Heart right ventricle (tissue), 16 donors: ENCODE data around the gene FAM20B. TPM values are rescaled to one million over a fixed set of nuclear protein-coding genes. Genes with fewer than 3 reads are reported as not detected.

Experiments used
- ATAC-seq, 8 donors: fragments of 200-7000 bp; cut with Tn5 transposase; one replicate each; pipeline ENCODE4 v1.9.1; 2020; ENCODE audit warnings: mild to moderate bottlenecking in 8 of 8, moderate library complexity in 8 of 8, moderate number of reproducible peaks in 1 of 8
- DNase-seq, 2 donors: peaks; one replicate each; pipeline ENCODE4 v3.0.0-alpha.2; 2020
- H3K27ac ChIP-seq, 10 donors: fragments of 200-600 bp; sonication (generic) in 2 of 10; one replicate each; pipeline versions ENCODE4 v1.5.0 to v1.8.0; 2020 to 2022; ENCODE audit warnings: mild to moderate bottlenecking in 3 of 10
- H3K27me3 ChIP-seq, 7 donors: fragments of 200-600 bp; one replicate each; pipeline ENCODE4 v1.8.0; 2021 to 2022; ENCODE audit warnings: mild to moderate bottlenecking in 2 of 7
- H3K36me3 ChIP-seq, 9 donors: fragments of 200-600 bp; sonication (generic) in 1 of 9; one replicate each; pipeline versions ENCODE4 v1.5.0 to v1.8.0; 2020 to 2022; ENCODE audit warnings: mild to moderate bottlenecking in 2 of 9
- H3K4me1 ChIP-seq, 9 donors: fragments of 200-600 bp; sonication (generic) in 1 of 9; one replicate each; pipeline versions ENCODE4 v1.5.0 to v1.8.0; 2020 to 2022; ENCODE audit warnings: mild to moderate bottlenecking in 4 of 9
- H3K4me3 ChIP-seq, 10 donors: fragments of 200-600 bp; sonication (generic) in 2 of 10; one replicate each; pipeline versions ENCODE4 v1.5.0 to v1.8.0; 2020 to 2022; ENCODE audit warnings: mild to moderate bottlenecking in 7 of 10, moderate library complexity in 2 of 10
- H3K9me3 ChIP-seq, 11 donors: fragments of 200-600 bp in 10 of 11; sonication (generic) in 2 of 11; one replicate each; pipeline versions ENCODE4 v1.5.0 to v1.8.0; 2013 to 2022; ENCODE audit warnings: mild to moderate bottlenecking in 2 of 11, control low read depth in 1 of 11, moderate library complexity in 1 of 11
- WGBS, 2 donors: extraction: QIAGEN DNeasy Blood & Tissue Kit; methylation state at CpG; one replicate each; pipeline ENCODE4 v1.1.7; 2013; ENCODE audit warnings: inconsistent platforms in 1 of 2; 5-methylcytosine and 5-hydroxymethylcytosine counted together
- intact Hi-C, 10 donors: fragments of 100-400 bp; cut with DNase I; formaldehyde crosslinking; loops; one replicate each; pipeline versions ENCODE4 v1.11.1 to v1.14.2; 2022
- polyA plus RNA-seq, 2 donors: library from polyadenylated mRNA; stranded (reverse); fragments of 200-250 nt; gene quantifications; one replicate each; pipeline ENCODE4 v1.2.3, GENCODE V29; 2013
- total RNA-seq, 10 donors: library from RNA; stranded (reverse); fragmentation: NEBNext Ultra II Directional in 3 of 10; extraction: Animal tissue kit (Norgen Biotek cat#: 25700) in 3 of 10; gene quantifications; one replicate each; pipeline versions ENCODE4 v1.2.1 to v1.2.4, GENCODE V29; 2021 to 2023
- TF ChIP-seq, protein P1 (sequence below), 9 donors: fragments of 200-600 bp; sonication (generic) in 2 of 9; IDR thresholded peaks; one replicate each; pipeline versions ENCODE4 v1.5.0 to v1.8.0; 2021 to 2022; ENCODE audit warnings: antibody characterized with exemption in 9 of 9, mild to moderate bottlenecking in 5 of 9, moderate library complexity in 1 of 9
- donor health status: Arrhythmogenic right ventricular cardiomyopathy.
- donor health status: ischemic (EF 13 %, LVEDD 7.1; RV severe dilation, severe dysfunction).
- donor health status: healthy with polysubstance abuse.
- donor health status: DM: no; HTN: yes; CAD: no.
- donor health status: DM: no; HTN: no; CAD: no.
- donor health status: ischemic (EF 25% LVEDD 6.9; RV normal size, moderate dysfunction).
- donor health status: ischemic (EF 25% LVEDD 5.7; RV mildly dilated, moderate dysfunction).
- donor health status: healthy.
- donor health status: DM: yes; HTN: yes; CAD: no.
- donor health status: Ischemic cardiomyopathy.
- donor health status: ischemic (EF 35%, LVEDD 5.7; RV mildly dilated, moderate dysfunction).
- donor health status: nonischemic (EF 11% LVEDD 7.7; RV severe dilation, severe dysfunction).
- donor health status: DM: yes; HTN: yes; CAD: no.
- donor health status: PGD.
- donor health status: ischemic (EF 29% LVEDD 5.4; RV normal size, mild dysfunction).
- donor health status: nonischemic (EF 23%, LVEDD 6.1; RV moderate dilation, normal function).

Gene FAM20B
- total and polyA plus RNA-seq, 12 donors, result 11.9 to 63.4 (median 50.3) TPM

- intact Hi-C loops, result no loop called here
- Histone ChIP-seq H3K27ac (no peak overlapping the region), H3K4me1 (peaks cover 0 to 11% (median 0%) of the 10 kb centered on the region in 9 donors), H3K27me3 (no peaks in the 10 kb centered on the region), H3K9me3 (peaks cover 0 to 8% (median 0%) of the 10 kb centered on the region in 11 donors), H3K36me3 (peaks cover 0 to 57% (median 13%) of the 10 kb centered on the region in 9 donors), H3K4me3 (no peak overlapping the region)
- 91 to 92% methylated on average over 2 of the region's 2 CpGs for WGBS, 2 donors
- no peak for ATAC-seq
- DNase-seq, result no peak
- TF ChIP-seq, protein P1, sequence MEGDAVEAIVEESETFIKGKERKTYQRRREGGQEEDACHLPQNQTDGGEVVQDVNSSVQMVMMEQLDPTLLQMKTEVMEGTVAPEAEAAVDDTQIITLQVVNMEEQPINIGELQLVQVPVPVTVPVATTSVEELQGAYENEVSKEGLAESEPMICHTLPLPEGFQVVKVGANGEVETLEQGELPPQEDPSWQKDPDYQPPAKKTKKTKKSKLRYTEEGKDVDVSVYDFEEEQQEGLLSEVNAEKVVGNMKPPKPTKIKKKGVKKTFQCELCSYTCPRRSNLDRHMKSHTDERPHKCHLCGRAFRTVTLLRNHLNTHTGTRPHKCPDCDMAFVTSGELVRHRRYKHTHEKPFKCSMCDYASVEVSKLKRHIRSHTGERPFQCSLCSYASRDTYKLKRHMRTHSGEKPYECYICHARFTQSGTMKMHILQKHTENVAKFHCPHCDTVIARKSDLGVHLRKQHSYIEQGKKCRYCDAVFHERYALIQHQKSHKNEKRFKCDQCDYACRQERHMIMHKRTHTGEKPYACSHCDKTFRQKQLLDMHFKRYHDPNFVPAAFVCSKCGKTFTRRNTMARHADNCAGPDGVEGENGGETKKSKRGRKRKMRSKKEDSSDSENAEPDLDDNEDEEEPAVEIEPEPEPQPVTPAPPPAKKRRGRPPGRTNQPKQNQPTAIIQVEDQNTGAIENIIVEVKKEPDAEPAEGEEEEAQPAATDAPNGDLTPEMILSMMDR (IDR thresholded peaks at IDR 0.05), result no peak
Observed at GRCh38 chr1:179053486-179053885, 27.8 kb downstream of the FAM20B start.

DNA sequence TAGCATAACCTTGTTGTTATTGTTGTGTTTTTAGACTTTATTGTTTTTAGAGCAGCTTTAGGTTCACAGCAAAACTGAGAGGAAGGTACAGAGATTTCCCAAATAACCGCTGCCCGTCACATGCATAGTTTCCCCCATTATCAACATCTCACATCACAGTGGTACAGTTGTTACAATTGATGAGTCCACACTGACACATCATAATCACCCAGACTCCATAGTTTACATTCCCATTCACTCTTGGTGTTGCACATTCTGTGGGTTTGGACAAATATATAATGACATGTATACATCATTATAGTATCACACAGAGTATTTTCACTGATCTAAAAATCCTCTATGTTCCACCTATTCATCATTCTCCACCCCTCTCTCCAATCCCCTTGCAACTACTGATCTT is 30.2 kb downstream of the FAM20B start:
- TF ChIP-seq, protein P1 (IDR thresholded peaks at IDR 0.05), result no peak
- Histone ChIP-seq H3K27me3 (no peaks in the 10 kb centered on the region), H3K9me3 (peaks cover 0 to 8% (median 0%) of the 10 kb centered on the region in 11 donors), H3K4me3 (no peak overlapping the region), H3K27ac (no peak overlapping the region), H3K4me1 (peaks cover 0 to 16% (median 0%) of the 10 kb centered on the region in 9 donors), H3K36me3 (peaks cover 0 to 64% (median 13%) of the 10 kb centered on the region in 9 donors)
- no peak for ATAC-seq
- 98 to 100% methylated on average over 2 of the region's 2 CpGs for WGBS, 2 donors
- intact Hi-C loops, result no loop called here
- no peak for DNase-seq

DNA sequence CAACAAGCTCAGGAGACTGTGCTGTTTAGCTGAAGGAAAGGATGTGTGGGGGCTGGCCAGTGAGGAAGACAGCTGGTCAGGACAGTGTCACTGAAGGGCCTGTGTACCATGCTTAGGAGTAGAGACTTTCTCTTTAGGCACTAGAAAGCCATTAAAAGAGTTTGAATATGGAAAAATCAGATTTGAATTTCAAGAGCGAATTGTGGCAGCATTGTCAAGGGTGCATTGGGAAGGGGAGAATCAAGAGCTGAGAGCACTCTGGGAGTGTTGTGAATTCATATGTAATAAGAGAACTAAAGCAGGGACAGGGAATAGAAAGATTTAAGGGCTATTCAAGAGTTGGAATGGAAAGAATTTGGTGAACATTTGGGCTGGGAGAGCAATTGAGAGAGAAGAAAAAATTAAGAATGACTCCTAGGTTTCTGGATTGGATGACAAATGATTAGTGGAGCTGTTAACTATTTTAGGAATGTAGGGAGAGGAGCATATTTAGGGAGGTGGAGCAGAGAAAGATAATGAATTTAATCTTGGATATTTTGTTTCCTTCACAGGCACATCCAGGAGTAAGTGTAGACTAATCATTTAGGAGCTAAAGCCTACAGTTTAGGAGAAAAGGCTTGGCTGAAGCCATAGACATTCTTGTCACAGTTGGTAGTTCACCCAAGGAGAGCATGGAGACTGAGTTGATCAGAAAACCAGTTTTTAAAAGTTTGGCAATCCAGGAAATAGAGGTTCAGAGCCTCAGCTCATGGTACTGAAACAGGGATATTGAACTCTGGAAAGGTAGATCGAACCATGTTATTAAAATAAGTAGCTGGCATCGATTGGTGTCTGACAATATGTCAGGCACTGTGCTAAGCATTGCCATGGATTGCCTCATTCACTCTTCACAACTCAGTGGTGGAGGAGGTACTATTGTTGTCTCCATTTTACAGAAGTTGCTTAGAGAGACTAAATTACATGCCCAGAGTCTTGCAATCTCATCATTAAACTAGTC is 33.1 kb downstream of the FAM20B start:
- H3K36me3 ChIP-seq, result peaks cover 0 to 86% (median 13%) of the 10 kb centered on the region in 9 donors
- TF ChIP-seq, protein P1 (IDR thresholded peaks at IDR 0.05), result no peak
- H3K9me3 ChIP-seq, result peaks cover 0 to 8% (median 0%) of the 10 kb centered on the region in 11 donors
- no peak overlapping the region for H3K27ac ChIP-seq
- no peak overlapping the region for H3K4me3 ChIP-seq
- H3K27me3 ChIP-seq, result no peaks in the 10 kb centered on the region
- peaks cover 0 to 10% (median 0%) of the 10 kb centered on the region in 9 donors for H3K4me1 ChIP-seq
- WGBS, 2 donors, result 93% methylated on average over 3 of the region's 3 CpGs
- no peak for DNase-seq
- no peak for ATAC-seq
- intact Hi-C loops, result loop anchor here in 1 of 10 donors (1.0 kb wide), 1 partner anchor 22 kb away; no protein-coding TSS in a partner anchor

- intact Hi-C loops, result no loop called here
- H3K4me1 ChIP-seq, result peaks cover 0 to 10% (median 0%) of the 10 kb centered on the region in 9 donors
- H3K9me3 ChIP-seq, result peaks cover 0 to 2% (median 0%) of the 10 kb centered on the region in 11 donors
- H3K27ac ChIP-seq, result no peak overlapping the region
- 93 to 94% methylated on average over 8 of the region's 8 CpGs for WGBS, 2 donors
- DNase-seq, result no peak
- peaks cover 0 to 90% (median 21%) of the 10 kb centered on the region in 9 donors for H3K36me3 ChIP-seq
- no peak for ATAC-seq
- TF ChIP-seq, protein P1 (IDR thresholded peaks at IDR 0.05), result no peak
- no peaks in the 10 kb centered on the region for H3K27me3 ChIP-seq
- no peak overlapping the region for H3K4me3 ChIP-seq
Observed at GRCh38 chr1:179061360-179062282, 35.9 kb downstream of the FAM20B start.
